ENCODE measurements around the gene PIAS1. TPM values are rescaled to one million over a fixed set of nuclear protein-coding genes. Genes with fewer than 3 reads are reported as not detected.

PIAS1 gene
- total RNA-seq, 2 donors from 2014 or later = 24.1 to 63.3 TPM

- ATAC-seq (no peak), DNase-seq (no peak)
- Histone ChIP-seq H3K4me1 (no peaks in the 10 kb centered on the region), H3K27ac (no peak overlapping the region), H3K27me3 (no peaks in the 10 kb centered on the region), H3K9me3 (no peaks in the 10 kb centered on the region), H3K36me3 (replicated peaks in 1 of 2; ENCODE audit: insufficient read depth in 1 of 2, low read depth in 2 of 2) (peaks cover 0 to 16% of the 10 kb centered on the region in 2 donors), H3K4me3 (no peak overlapping the region)
- intact Hi-C loops (cut with DNase I) = no loop called here
- TF ChIP-seq CTCF (IDR thresholded peaks at IDR 0.05) (no peak), POLR2A (IDR thresholded peaks at IDR 0.05) (no peak)
- 92% methylated on average over 4 of the region's 4 CpGs for WGBS, 2 donors
Observed at GRCh38 chr15:68173119-68173518, 119.0 kb downstream of the PIAS1 start.

GRCh38 chr15:68175526-68175925 is 121.4 kb downstream of the PIAS1 start:
- Histone ChIP-seq H3K4me1 (no peaks in the 10 kb centered on the region), H3K27me3 (no peaks in the 10 kb centered on the region), H3K9me3 (no peaks in the 10 kb centered on the region), H3K27ac (no peak overlapping the region), H3K4me3 (no peak overlapping the region), H3K36me3 (replicated peaks in 1 of 2; ENCODE audit: insufficient read depth in 1 of 2, low read depth in 2 of 2) (peaks cover 0 to 16% of the 10 kb centered on the region in 2 donors)
- intact Hi-C loops (cut with DNase I) = no loop called here
- DNase-seq (no peak), ATAC-seq (no peak)
- no peak for TF ChIP-seq CTCF (IDR thresholded peaks at IDR 0.05)
- 79 to 85% methylated on average over 2 of the region's 2 CpGs for WGBS, 2 donors

GRCh38 chr15:68176601-68177000 is 122.5 kb downstream of the PIAS1 start:
- DNase-seq (no peak), ATAC-seq (no peak)
- no peak overlapping the region for H3K4me3 ChIP-seq
- no peak overlapping the region for H3K27ac ChIP-seq
- whole genome bisulfite sequencing, 2 donors = 88 to 95% methylated on average over 3 of the region's 3 CpGs
- no peak for TF ChIP-seq POLR2A (IDR thresholded peaks at IDR 0.05)
- TF ChIP-seq CTCF (IDR thresholded peaks at IDR 0.05) = no peak
- peaks cover 0 to 21% of the 10 kb centered on the region in 2 donors for H3K36me3 ChIP-seq (replicated peaks in 1 of 2; ENCODE audit: insufficient read depth in 1 of 2, low read depth in 2 of 2)
- no peaks in the 10 kb centered on the region for H3K27me3 ChIP-seq
- H3K4me1 ChIP-seq = no peaks in the 10 kb centered on the region
- no peaks in the 10 kb centered on the region for H3K9me3 ChIP-seq
- intact Hi-C loops (cut with DNase I) = no loop called here

- Histone ChIP-seq H3K27ac (no peak overlapping the region), H3K4me1 (no peaks in the 10 kb centered on the region), H3K4me3 (no peak overlapping the region), H3K27me3 (no peaks in the 10 kb centered on the region), H3K36me3 (replicated peaks in 1 of 2; ENCODE audit: insufficient read depth in 1 of 2, low read depth in 2 of 2) (peaks cover 0 to 22% of the 10 kb centered on the region in 2 donors), H3K9me3 (no peaks in the 10 kb centered on the region)
- ATAC-seq (peak; percentile 35), DNase-seq (no peak)
- no peak for TF ChIP-seq POLR2A (IDR thresholded peaks at IDR 0.05)
- TF ChIP-seq CTCF (IDR thresholded peaks at IDR 0.05) = no peak
- intact Hi-C loops (cut with DNase I) = no loop called here
Observed at GRCh38 chr15:68177742-68178141, 123.6 kb downstream of the PIAS1 start.

GRCh38 chr15:68183616-68184315 is 129.7 kb downstream of the PIAS1 start:
- Histone ChIP-seq H3K4me1 (peaks cover 23% of the 10 kb centered on the region), H3K9me3 (no peaks in the 10 kb centered on the region), H3K4me3 (no peak overlapping the region), H3K27me3 (no peaks in the 10 kb centered on the region), H3K36me3 (replicated peaks in 1 of 2; ENCODE audit: insufficient read depth in 1 of 2, low read depth in 2 of 2) (peaks cover 0 to 14% of the 10 kb centered on the region in 2 donors), H3K27ac (no peak overlapping the region)
- WGBS, 2 donors = 83 to 85% methylated on average over 5 of the region's 5 CpGs
- DNase-seq (no peak), ATAC-seq (no peak)
- intact Hi-C loops (cut with DNase I) = no loop called here
- TF ChIP-seq POLR2A (IDR thresholded peaks at IDR 0.05) = no peak
- no peak for TF ChIP-seq CTCF (IDR thresholded peaks at IDR 0.05)

Measured in body of pancreas (tissue), 4 donors.